Heart left ventricle (tissue), 16 donors: ENCODE measurements around the gene ANKRD35. TPM values are rescaled to one million over a fixed set of nuclear protein-coding genes. Genes with fewer than 3 reads are reported as not detected.

Experiments used
- ATAC-seq, 4 donors: fragments of 200-7000 bp; cut with Tn5 transposase; one replicate each; pipeline ENCODE4 v1.9.1; 2020 to 2022; ENCODE audit warnings: moderate library complexity in 4 of 4, mild to moderate bottlenecking in 3 of 4, moderate number of reproducible peaks in 1 of 4
- DNase-seq, 5 donors: peaks; one replicate each; pipeline ENCODE4 v3.0.0-alpha.2; 2020
- H3K27ac ChIP-seq, 12 donors: fragments of 200-600 bp; sonication (generic) in 4 of 12; one replicate each; pipeline versions ENCODE4 v1.5.0 to v1.8.0; 2016 to 2022; ENCODE audit warnings: mild to moderate bottlenecking in 2 of 12
- H3K27me3 ChIP-seq, 9 donors: fragments of 200-600 bp; sonication (generic) in 2 of 9; one replicate each; pipeline versions ENCODE4 v1.5.1 to v1.8.0; 2016 to 2022; ENCODE audit warnings: mild to moderate bottlenecking in 3 of 9
- H3K36me3 ChIP-seq, 9 donors: fragments of 200-600 bp; sonication (generic) in 2 of 9; one replicate each; pipeline versions ENCODE4 v1.5.0 to v1.8.0; 2018 to 2022; ENCODE audit warnings: mild to moderate bottlenecking in 2 of 9
- H3K4me1 ChIP-seq, 12 donors: fragments of 200-600 bp; sonication (generic) in 4 of 12; one replicate each; pipeline versions ENCODE4 v1.5.0 to v1.8.0; 2016 to 2022; ENCODE audit warnings: mild to moderate bottlenecking in 3 of 12
- H3K4me3 ChIP-seq, 12 donors: fragments of 200-600 bp; sonication (generic) in 4 of 12; one replicate each; pipeline versions ENCODE4 v1.5.0 to v1.8.0; 2017 to 2022; ENCODE audit warnings: mild to moderate bottlenecking in 9 of 12, moderate library complexity in 4 of 12
- H3K9me3 ChIP-seq, 12 donors: fragments of 200-600 bp; sonication (generic) in 4 of 12; one replicate each; pipeline versions ENCODE4 v1.5.0 to v1.8.0; 2016 to 2022; ENCODE audit warnings: mild to moderate bottlenecking in 1 of 12
- CTCF ChIP-seq, 12 donors: fragments of 200-600 bp; sonication (generic) in 4 of 12; IDR thresholded peaks; one replicate each; pipeline versions ENCODE4 v1.5.0 to v1.8.0; 2018 to 2022; ENCODE audit warnings: antibody characterized with exemption in 12 of 12, mild to moderate bottlenecking in 5 of 12
- POLR2A ChIP-seq, 2 donors: fragments of 450-650 bp; IDR thresholded peaks; one replicate each; pipeline ENCODE4 v1.6.1; 2017; ENCODE audit warnings: antibody characterized with exemption in 2 of 2, mild to moderate bottlenecking in 2 of 2, moderate library complexity in 2 of 2
- WGBS, 4 donors: extraction: QIAGEN DNeasy Blood & Tissue Kit in 2 of 4; methylation state at CpG; one replicate each; pipeline versions ENCODE4 v1.1.5 to v1.1.7; 2013 to 2018; 5-methylcytosine and 5-hydroxymethylcytosine counted together
- intact Hi-C, 10 donors: fragments of 100-400 bp; cut with DNase I; formaldehyde crosslinking; loops; one replicate each; pipeline versions ENCODE4 v1.11.1 to v1.14.2; 2022
- polyA plus RNA-seq, 2 donors: library from polyadenylated mRNA; stranded (reverse); fragments of 200-250 nt; gene quantifications; one replicate each; pipeline ENCODE4 v1.2.3, GENCODE V29; 2013
- total RNA-seq, 9 donors: library from RNA; depleted of rRNA in 2 of 9; stranded (reverse); fragments of >200 nt in 2 of 9; fragmentation: NEBNext Ultra II Directional in 3 of 9; extraction: Animal tissue kit (Norgen Biotek cat#: 25700) in 3 of 9; gene quantifications; one replicate each; pipeline versions ENCODE4 v1.1.0 to v1.2.4, GENCODE V29; 2016 to 2023
- donor health status: ischemic (EF 13 %, LVEDD 7.1; RV severe dilation, severe dysfunction).
- donor health status: healthy with polysubstance abuse.
- donor health status: DM: no; HTN: yes; CAD: no.
- donor health status: DM: no; HTN: no; CAD: no.
- donor health status: ischemic (EF 25% LVEDD 6.9; RV normal size, moderate dysfunction).
- donor health status: ischemic (EF 25% LVEDD 5.7; RV mildly dilated, moderate dysfunction).
- donor health status: healthy.
- donor health status: DM: yes; HTN: yes; CAD: no.
- donor health status: ischemic (EF 35%, LVEDD 5.7; RV mildly dilated, moderate dysfunction).
- donor health status: nonischemic (EF 11% LVEDD 7.7; RV severe dilation, severe dysfunction).
- donor health status: DM: yes; HTN: yes; CAD: no.
- donor health status: PGD.
- donor health status: ischemic (EF 29% LVEDD 5.4; RV normal size, mild dysfunction).
- donor health status: nonischemic (EF 23%, LVEDD 6.1; RV moderate dilation, normal function).

ANKRD35 gene
- total and polyA plus RNA-seq, 11 donors, result 0.29 to 1.5 (median 0.51) TPM

- H3K9me3 ChIP-seq, result no peaks in the 10 kb centered on the region
- H3K4me1 ChIP-seq, result no peaks in the 10 kb centered on the region
- no peak overlapping the region for H3K4me3 ChIP-seq
- 81 to 89% (median 88%) methylated on average over 12 of the region's 12 CpGs for WGBS, 4 donors
- H3K27ac ChIP-seq, result no peak overlapping the region
- DNase-seq (no peak), ATAC-seq (peak in 1 of 4 donors; percentile 10)
- no peak for TF ChIP-seq POLR2A (IDR thresholded peaks at IDR 0.05)
- intact Hi-C loops, result no loop called here
- H3K36me3 ChIP-seq, result peaks cover 0 to 16% (median 0%) of the 10 kb centered on the region in 9 donors
- no peaks in the 10 kb centered on the region for H3K27me3 ChIP-seq
These were observed 15.8 kb upstream of the ANKRD35 start for GRCh38 chr1:145901312-145902021.

DNA sequence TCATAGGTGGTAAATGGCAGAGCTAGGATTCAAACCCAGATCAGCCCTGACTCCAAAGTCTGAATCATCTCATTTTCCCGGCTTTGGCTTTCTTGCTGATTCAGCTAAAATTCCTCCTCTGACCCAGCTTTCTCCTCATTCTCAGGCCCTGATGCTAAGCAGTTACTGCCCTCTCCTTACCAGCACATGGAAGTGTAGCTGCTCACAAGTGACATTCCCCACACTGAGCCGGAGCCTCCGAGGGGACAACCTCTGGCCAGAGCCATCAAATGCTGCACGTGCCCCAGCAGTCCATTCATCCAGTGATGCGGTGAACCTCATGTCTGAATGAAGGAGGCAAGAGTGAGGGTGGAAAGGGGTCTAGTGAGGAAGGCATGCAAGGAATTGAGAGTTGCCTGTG is 13.1 kb upstream of the ANKRD35 start:
- ATAC-seq, result no peak
- 84 to 91% (median 89%) methylated on average over 5 of the region's 5 CpGs for WGBS, 4 donors
- Histone ChIP-seq H3K27ac (no peak overlapping the region), H3K36me3 (peaks cover 0 to 16% (median 0%) of the 10 kb centered on the region in 9 donors), H3K4me3 (no peak overlapping the region), H3K4me1 (no peaks in the 10 kb centered on the region), H3K27me3 (no peaks in the 10 kb centered on the region), H3K9me3 (no peaks in the 10 kb centered on the region)
- intact Hi-C loops, result loop anchor here in 3 of 10 donors (5.0 to 10.0 kb wide), 2 partner anchors 114 to 116 kb away; no protein-coding TSS in a partner anchor
- TF ChIP-seq POLR2A (IDR thresholded peaks at IDR 0.05) (no peak), CTCF (IDR thresholded peaks at IDR 0.05) (no peak)
- DNase-seq, result no peak

DNA sequence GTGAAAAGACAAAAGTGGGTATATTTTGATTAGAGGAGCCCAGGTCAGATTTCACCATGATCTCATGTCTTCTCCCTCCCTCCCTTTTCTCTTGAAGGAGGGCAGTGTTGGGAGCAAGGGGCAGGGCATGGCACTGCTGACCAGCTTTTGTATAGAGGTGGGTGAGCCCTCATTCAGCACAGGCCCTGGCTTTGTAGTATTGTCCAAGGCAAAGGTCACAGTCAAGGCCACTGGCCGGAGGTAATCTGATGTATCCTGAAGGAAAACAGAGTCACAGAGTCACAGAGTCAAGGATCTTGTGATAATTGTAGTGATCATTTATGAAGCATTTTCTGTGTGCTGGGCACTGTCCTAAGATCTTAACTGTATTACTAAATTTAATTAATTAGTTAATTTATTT is 12.3 kb upstream of the ANKRD35 start:
- Histone ChIP-seq H3K9me3 (no peaks in the 10 kb centered on the region), H3K27me3 (no peaks in the 10 kb centered on the region), H3K4me1 (peaks cover 0 to 4% (median 2%) of the 10 kb centered on the region in 12 donors), H3K4me3 (no peak overlapping the region), H3K36me3 (peaks cover 0 to 16% (median 0%) of the 10 kb centered on the region in 9 donors), H3K27ac (no peak overlapping the region)
- intact Hi-C loops, result loop anchor here in 3 of 10 donors (5.0 to 10.0 kb wide), 2 partner anchors 114 to 117 kb away; no protein-coding TSS in a partner anchor
- TF ChIP-seq CTCF (IDR thresholded peaks at IDR 0.05) (no peak), POLR2A (IDR thresholded peaks at IDR 0.05) (no peak)
- WGBS, 4 donors, result 90 to 100% (median 93%) methylated on average over 1 of the region's 1 CpG
- DNase-seq (no peak), ATAC-seq (no peak)

DNA sequence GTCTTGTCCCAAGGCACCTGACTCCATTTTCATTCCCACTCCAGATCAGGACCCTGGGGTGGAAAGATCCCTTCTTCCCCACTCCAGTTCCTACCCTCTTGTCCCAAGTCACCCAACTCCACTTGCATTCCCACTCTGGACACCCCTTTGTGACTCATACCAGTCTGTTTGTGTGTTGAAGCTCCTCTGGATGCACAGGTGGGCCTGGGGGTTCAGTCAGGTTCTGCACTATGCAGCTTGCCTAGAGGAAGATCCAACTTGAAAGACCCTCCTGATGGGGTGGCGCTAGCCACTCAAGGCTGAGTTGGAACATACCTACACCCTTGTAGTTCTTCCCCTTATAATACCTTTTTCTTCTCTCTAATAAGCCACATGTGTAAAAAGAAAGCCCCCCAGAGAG is 9.8 kb upstream of the ANKRD35 start:
- 95 to 100% (median 98%) methylated on average over 1 of the region's 1 CpG for WGBS, 4 donors
- Histone ChIP-seq H3K9me3 (no peaks in the 10 kb centered on the region), H3K27ac (no peak overlapping the region), H3K4me3 (no peak overlapping the region), H3K4me1 (peaks cover 3 to 27% (median 23%) of the 10 kb centered on the region in 12 donors), H3K36me3 (peaks cover 0 to 9% (median 0%) of the 10 kb centered on the region in 9 donors), H3K27me3 (no peaks in the 10 kb centered on the region)
- TF ChIP-seq CTCF (IDR thresholded peaks at IDR 0.05), result no peak
- TF ChIP-seq POLR2A (IDR thresholded peaks at IDR 0.05), result no peak
- intact Hi-C loops, result loop anchor here in 3 of 10 donors (5.0 to 10.0 kb wide), 2 partner anchors 117 to 119 kb away; no protein-coding TSS in a partner anchor
- ATAC-seq (no peak), DNase-seq (no peak)
